ENCODE results near the gene RASAL2. TPM values are rescaled to one million over a fixed set of nuclear protein-coding genes. Genes with fewer than 3 reads are reported as not detected.

The RASAL2 gene
- total and polyA plus RNA-seq, 5 experiments from 2014 or later, result not detected

- ATAC-seq (no peak), DNase-seq (no peak)
- Mint-ChIP-seq H3K4me3 (peak overlapping the region in 1 of 10 donors; percentile 9), H3K9me3 (no peaks in the 10 kb centered on the region), H3K27ac (no peak overlapping the region), H3K36me3 (no peaks in the 10 kb centered on the region), H3K4me1 (peaks cover 0 to 12% (median 3%) of the 10 kb centered on the region in 4 donors), H3K27me3 (peaks cover 5 to 24% (median 14%) of the 10 kb centered on the region in 5 donors)
- POLR2A ChIA-PET, result no interaction called here
Measured at GRCh38 chr1:178485541-178485981, 391.7 kb downstream of the RASAL2 start.

- Mint-ChIP-seq H3K27me3 (peaks cover 5 to 21% (median 14%) of the 10 kb centered on the region in 5 donors), H3K4me1 (peaks cover 0 to 12% (median 3%) of the 10 kb centered on the region in 4 donors), H3K27ac (no peak overlapping the region), H3K9me3 (no peaks in the 10 kb centered on the region), H3K4me3 (peak overlapping the region in 1 of 10 donors; percentile 9), H3K36me3 (no peaks in the 10 kb centered on the region)
- ATAC-seq, result no peak
- no peak for DNase-seq
- POLR2A ChIA-PET, result no interaction called here
Measured at GRCh38 chr1:178486100-178487069, 392.5 kb downstream of the RASAL2 start.

GRCh38 chr1:178487070-178487615 is 393.2 kb downstream of the RASAL2 start:
- no peak for ATAC-seq
- peaks cover 0 to 12% (median 3%) of the 10 kb centered on the region in 4 donors for H3K4me1 Mint-ChIP-seq
- peak overlapping the region in 1 of 10 donors; percentile 29 for H3K4me3 Mint-ChIP-seq
- H3K9me3 Mint-ChIP-seq, result no peaks in the 10 kb centered on the region
- H3K27me3 Mint-ChIP-seq, result peaks cover 5 to 21% (median 14%) of the 10 kb centered on the region in 5 donors
- H3K36me3 Mint-ChIP-seq, result no peaks in the 10 kb centered on the region
- POLR2A ChIA-PET, result no interaction called here
- H3K27ac Mint-ChIP-seq, result no peak overlapping the region
- no peak for DNase-seq

GRCh38 chr1:178488393-178488792 is 394.5 kb downstream of the RASAL2 start:
- ATAC-seq (no peak), DNase-seq (no peak)
- no peaks in the 10 kb centered on the region for H3K36me3 Mint-ChIP-seq
- peaks cover 5 to 21% (median 14%) of the 10 kb centered on the region in 5 donors for H3K27me3 Mint-ChIP-seq
- peaks cover 0 to 12% (median 3%) of the 10 kb centered on the region in 4 donors for H3K4me1 Mint-ChIP-seq
- no peaks in the 10 kb centered on the region for H3K9me3 Mint-ChIP-seq
- no peak overlapping the region for H3K27ac Mint-ChIP-seq
- H3K4me3 Mint-ChIP-seq, result no peak overlapping the region
- POLR2A ChIA-PET, result no interaction called here

- H3K4me3 Mint-ChIP-seq, result no peak overlapping the region
- POLR2A ChIA-PET, result no interaction called here
- ATAC-seq (no peak), DNase-seq (no peak)
- no peaks in the 10 kb centered on the region for H3K36me3 Mint-ChIP-seq
- peaks cover 5 to 21% (median 14%) of the 10 kb centered on the region in 5 donors for H3K27me3 Mint-ChIP-seq
- peaks cover 0 to 12% (median 3%) of the 10 kb centered on the region in 4 donors for H3K4me1 Mint-ChIP-seq
- no peak overlapping the region for H3K27ac Mint-ChIP-seq
- no peaks in the 10 kb centered on the region for H3K9me3 Mint-ChIP-seq
Measured at GRCh38 chr1:178489399-178489798, 395.5 kb downstream of the RASAL2 start.

GRCh38 chr1:178490136-178490535 is 396.2 kb downstream of the RASAL2 start:
- no peaks in the 10 kb centered on the region for H3K36me3 Mint-ChIP-seq
- ATAC-seq (no peak), DNase-seq (no peak)
- POLR2A ChIA-PET, result no interaction called here
- H3K9me3 Mint-ChIP-seq, result no peaks in the 10 kb centered on the region
- peaks cover 5 to 21% (median 14%) of the 10 kb centered on the region in 5 donors for H3K27me3 Mint-ChIP-seq
- H3K27ac Mint-ChIP-seq, result no peak overlapping the region
- peaks cover 0 to 9% (median 3%) of the 10 kb centered on the region in 4 donors for H3K4me1 Mint-ChIP-seq
- no peak overlapping the region for H3K4me3 Mint-ChIP-seq

GRCh38 chr1:178490967-178491366 is 397.1 kb downstream of the RASAL2 start:
- ATAC-seq (no peak), DNase-seq (no peak)
- POLR2A ChIA-PET, result no interaction called here

GRCh38 chr1:178491721-178492120 is 397.8 kb downstream of the RASAL2 start:
- Mint-ChIP-seq H3K4me1 (peaks cover 0 to 5% (median 0%) of the 10 kb centered on the region in 4 donors), H3K27me3 (peaks cover 5 to 20% (median 14%) of the 10 kb centered on the region in 5 donors), H3K4me3 (no peak overlapping the region), H3K27ac (no peak overlapping the region), H3K9me3 (no peaks in the 10 kb centered on the region), H3K36me3 (no peaks in the 10 kb centered on the region)
- ATAC-seq (no peak), DNase-seq (no peak)
- POLR2A ChIA-PET, result no interaction called here

More at GRCh38 chr1:178490967-178491366, 397.1 kb downstream of the RASAL2 start:
- Mint-ChIP-seq H3K4me3 (no peak overlapping the region), H3K27me3 (peaks cover 5 to 20% (median 14%) of the 10 kb centered on the region in 5 donors), H3K36me3 (no peaks in the 10 kb centered on the region), H3K27ac (no peak overlapping the region), H3K9me3 (no peaks in the 10 kb centered on the region), H3K4me1 (peaks cover 0 to 5% (median under 1%) of the 10 kb centered on the region in 4 donors)

- ATAC-seq (no peak), DNase-seq (no peak)
- H3K27ac Mint-ChIP-seq, result no peak overlapping the region
- no peaks in the 10 kb centered on the region for H3K9me3 Mint-ChIP-seq
- peaks cover 0 to 4% (median 0%) of the 10 kb centered on the region in 4 donors for H3K4me1 Mint-ChIP-seq
- no peak overlapping the region for H3K4me3 Mint-ChIP-seq
- POLR2A ChIA-PET, result no interaction called here
- H3K27me3 Mint-ChIP-seq, result peaks cover 5 to 17% (median 13%) of the 10 kb centered on the region in 5 donors
- H3K36me3 Mint-ChIP-seq, result no peaks in the 10 kb centered on the region
Measured at GRCh38 chr1:178492341-178492740, 398.4 kb downstream of the RASAL2 start.

GRCh38 chr1:178493301-178493741 is 399.4 kb downstream of the RASAL2 start:
- H3K27ac Mint-ChIP-seq, result no peak overlapping the region
- H3K4me1 Mint-ChIP-seq, result no peaks in the 10 kb centered on the region
- POLR2A ChIA-PET, result no interaction called here
- DNase-seq (no peak), ATAC-seq (no peak)
- no peak overlapping the region for H3K4me3 Mint-ChIP-seq
- peaks cover under 1 to 7% (median 4%) of the 10 kb centered on the region in 5 donors for H3K27me3 Mint-ChIP-seq
- H3K36me3 Mint-ChIP-seq, result no peaks in the 10 kb centered on the region
- no peaks in the 10 kb centered on the region for H3K9me3 Mint-ChIP-seq

- no peak for DNase-seq
- H3K4me1 Mint-ChIP-seq, result no peaks in the 10 kb centered on the region
- ATAC-seq, result no peak
- H3K27me3 Mint-ChIP-seq, result no peaks in the 10 kb centered on the region
- no peaks in the 10 kb centered on the region for H3K9me3 Mint-ChIP-seq
- POLR2A ChIA-PET, result no interaction called here
- H3K27ac Mint-ChIP-seq, result no peak overlapping the region
- H3K36me3 Mint-ChIP-seq, result no peaks in the 10 kb centered on the region
- no peak overlapping the region for H3K4me3 Mint-ChIP-seq
Measured at GRCh38 chr1:178494569-178494971, 400.7 kb downstream of the RASAL2 start.

- peak overlapping the region in 1 of 10 donors; percentile 33 for H3K27ac Mint-ChIP-seq
- peaks cover 0 to 3% (median 0%) of the 10 kb centered on the region in 5 donors for H3K27me3 Mint-ChIP-seq
- H3K4me3 Mint-ChIP-seq, result no peak overlapping the region
- no peaks in the 10 kb centered on the region for H3K36me3 Mint-ChIP-seq
- H3K4me1 Mint-ChIP-seq, result no peaks in the 10 kb centered on the region
- H3K9me3 Mint-ChIP-seq, result no peaks in the 10 kb centered on the region
- no peak for DNase-seq
- no peak for ATAC-seq
- POLR2A ChIA-PET, result no interaction called here
Measured at GRCh38 chr1:178495158-178495557, 401.3 kb downstream of the RASAL2 start.
